Sigmoid colon (tissue), 7 donors: ENCODE data around the gene HRG. TPM values are rescaled to one million over a fixed set of nuclear protein-coding genes. Genes with fewer than 3 reads are reported as not detected.

Experiments
- DNase-seq: peaks from one replicate; pipeline ENCODE4 v3.0.0-alpha.2; 2019
- H3K27ac ChIP-seq, 4 donors: fragments of 200-600 bp; sonication (generic); one replicate each; pipeline ENCODE4 v1.5.1; 2016 to 2019; ENCODE audit warnings: mild to moderate bottlenecking in 1 of 4
- H3K27me3 ChIP-seq, 3 donors: fragments of 200-600 bp; sonication (generic); one replicate each; pipeline ENCODE4 v1.5.1; 2019; ENCODE audit warnings: mild to moderate bottlenecking in 1 of 3
- H3K36me3 ChIP-seq, 4 donors: fragments of 200-600 bp; sonication (generic); one replicate each; pipeline ENCODE4 v1.5.1; 2016 to 2019
- H3K4me1 ChIP-seq, 4 donors: fragments of 200-600 bp; sonication (generic); one replicate each; pipeline ENCODE4 v1.5.1; 2017 to 2019
- H3K4me3 ChIP-seq, 4 donors: fragments of 200-600 bp; sonication (generic); one replicate each; pipeline ENCODE4 v1.5.1; 2017 to 2019; ENCODE audit warnings: mild to moderate bottlenecking in 2 of 4, moderate library complexity in 1 of 4
- H3K9me3 ChIP-seq, 4 donors: fragments of 200-600 bp in 3 of 4; sonication (generic) in 3 of 4; one replicate each; pipeline versions ENCODE4 v1.5.1 to v1.6.1; 2013 to 2019
- CTCF ChIP-seq, 4 experiments: fragments of 450-650 bp in 3 of 4; fragments of 200-600 bp in 1 of 4; IDR thresholded peaks; one replicate each; pipeline ENCODE4 v1.5.1; 2016 to 2019; ENCODE audit warnings: antibody characterized with exemption in 4 of 4, mild to moderate bottlenecking in 3 of 4, moderate library complexity in 2 of 4
- EP300 ChIP-seq, 4 donors: sonication (generic); formaldehyde crosslinking; IDR thresholded peaks; one replicate each; pipeline ENCODE4 v1.6.1; 2017; ENCODE audit warnings: antibody characterized with exemption in 4 of 4
- POLR2A ChIP-seq, 2 donors: fragments of 450-650 bp; IDR thresholded peaks; one replicate each; pipeline ENCODE4 v1.6.1; 2016; ENCODE audit warnings: antibody characterized with exemption in 2 of 2, mild to moderate bottlenecking in 2 of 2, moderate library complexity in 2 of 2
- POLR2AphosphoS5 ChIP-seq, 4 donors: sonication (generic); formaldehyde crosslinking; IDR thresholded peaks; one replicate each; pipeline ENCODE4 v1.6.1; 2017; ENCODE audit warnings: antibody characterized with exemption in 4 of 4
- WGBS, 2 donors: extraction: QIAGEN DNeasy Blood & Tissue Kit; methylation state at CpG; one replicate each; pipeline ENCODE4 v1.1.7; 2013; 5-methylcytosine and 5-hydroxymethylcytosine counted together
- intact Hi-C: fragments of 100-400 bp; cut with DNase I; formaldehyde crosslinking; loops from one replicate; pipeline ENCODE4 v1.15.1; 2023
- polyA plus RNA-seq, 3 donors: library from polyadenylated mRNA; stranded (reverse); fragments of 200-250 nt; gene quantifications; one replicate each; pipeline ENCODE4 v1.2.3, GENCODE V29; 2013
- total RNA-seq, 4 donors: library from RNA; depleted of rRNA; stranded (reverse); fragments of >200 nt; gene quantifications; one replicate each; pipeline ENCODE4 v1.1.0, GENCODE V29; 2016
- donor health status: healthy with polysubstance abuse.
- donor health status: Bipolar disorder and iron deficiency.
- donor health status: healthy.

Gene HRG
- total and polyA plus RNA-seq, 7 donors = 0.04 TPM; not detected in 6

- H3K27me3 ChIP-seq = no peaks in the 10 kb centered on the region
- no peaks in the 10 kb centered on the region for H3K36me3 ChIP-seq
- DNase-seq = no peak
Observed at GRCh38 chr3:186648851-186649250, 17.0 kb upstream of the HRG start.

GRCh38 chr3:186651678-186652215 is 14.1 kb upstream of the HRG start:
- TF ChIP-seq POLR2AphosphoS5 (IDR thresholded peaks at IDR 0.05) (no peak), EP300 (IDR thresholded peaks at IDR 0.05) (no peak), CTCF (IDR thresholded peaks at IDR 0.05) (no peak), POLR2A (IDR thresholded peaks at IDR 0.05) (no peak)
- no peaks in the 10 kb centered on the region for H3K36me3 ChIP-seq
- WGBS, 2 donors = 77 to 84% methylated on average over 3 of the region's 3 CpGs
- no peak overlapping the region for H3K4me3 ChIP-seq
- no peak for DNase-seq
- no peaks in the 10 kb centered on the region for H3K27me3 ChIP-seq
- H3K27ac ChIP-seq = no peak overlapping the region
- no peaks in the 10 kb centered on the region for H3K9me3 ChIP-seq
- intact Hi-C loops = no loop called here
- H3K4me1 ChIP-seq = no peaks in the 10 kb centered on the region

More at GRCh38 chr3:186648851-186649250, 17.0 kb upstream of the HRG start:
- Histone ChIP-seq H3K27ac (no peak overlapping the region), H3K9me3 (no peaks in the 10 kb centered on the region), H3K4me3 (no peak overlapping the region), H3K4me1 (no peaks in the 10 kb centered on the region)
- TF ChIP-seq EP300 (IDR thresholded peaks at IDR 0.05) (no peak), POLR2A (IDR thresholded peaks at IDR 0.05) (no peak), CTCF (IDR thresholded peaks at IDR 0.05) (no peak), POLR2AphosphoS5 (IDR thresholded peaks at IDR 0.05) (no peak)
- 82 to 89% methylated on average over 1 of the region's 1 CpG for WGBS, 2 donors
- intact Hi-C loops = no loop called here

- no peaks in the 10 kb centered on the region for H3K9me3 ChIP-seq
- no peaks in the 10 kb centered on the region for H3K27me3 ChIP-seq
- no peaks in the 10 kb centered on the region for H3K36me3 ChIP-seq
- H3K4me1 ChIP-seq = no peaks in the 10 kb centered on the region
- 69 to 84% methylated on average over 7 of the region's 7 CpGs for WGBS, 2 donors
- no peak for DNase-seq
- intact Hi-C loops = no loop called here
- TF ChIP-seq CTCF (IDR thresholded peaks at IDR 0.05) = no peak
- TF ChIP-seq EP300 (IDR thresholded peaks at IDR 0.05) = no peak
- TF ChIP-seq POLR2AphosphoS5 (IDR thresholded peaks at IDR 0.05) = no peak
- TF ChIP-seq POLR2A (IDR thresholded peaks at IDR 0.05) = no peak
- H3K27ac ChIP-seq = no peak overlapping the region
- H3K4me3 ChIP-seq = no peak overlapping the region
Observed at GRCh38 chr3:186653080-186653707, 12.6 kb upstream of the HRG start.

- no peak for DNase-seq
- intact Hi-C loops = no loop called here
- no peak for TF ChIP-seq EP300 (IDR thresholded peaks at IDR 0.05)
- TF ChIP-seq POLR2AphosphoS5 (IDR thresholded peaks at IDR 0.05) = no peak
- no peak for TF ChIP-seq POLR2A (IDR thresholded peaks at IDR 0.05)
- TF ChIP-seq CTCF (IDR thresholded peaks at IDR 0.05) = no peak
- H3K4me3 ChIP-seq = no peak overlapping the region
- H3K9me3 ChIP-seq = no peaks in the 10 kb centered on the region
- WGBS, 2 donors = 65 to 66% methylated on average over 6 of the region's 6 CpGs
- H3K27ac ChIP-seq = no peak overlapping the region
- no peaks in the 10 kb centered on the region for H3K36me3 ChIP-seq
- no peaks in the 10 kb centered on the region for H3K4me1 ChIP-seq
- H3K27me3 ChIP-seq = no peaks in the 10 kb centered on the region
Observed at GRCh38 chr3:186653984-186654383, 11.8 kb upstream of the HRG start.
